Upper lobe of left lung (tissue), 4 donors: Measurements from ENCODE around the gene RD3L.

ENCODE experiments used
- CTCF ChIP-seq, 6 experiments: fragments of 450-650 bp in 4 of 6; fragments of 200-600 bp in 2 of 6; sonication (generic) in 2 of 6; IDR thresholded peaks; one replicate each; pipeline ENCODE4 v1.5.1; 2016 to 2019; ENCODE audit warnings: antibody characterized with exemption in 6 of 6
- POLR2A ChIP-seq, 4 donors: fragments of 450-650 bp; IDR thresholded peaks; one replicate each; pipeline ENCODE4 v1.5.1; 2016 to 2017; ENCODE audit warnings: antibody characterized with exemption in 4 of 4, mild to moderate bottlenecking in 2 of 4
- POLR2AphosphoS5 ChIP-seq, 2 donors: sonication (generic); formaldehyde crosslinking; IDR thresholded peaks; one replicate each; pipeline ENCODE4 v1.5.1; 2017; ENCODE audit warnings: antibody characterized with exemption in 2 of 2

GRCh38 chr14:103915616-103916015, 26.7 kb downstream of the RD3L start:
- TF ChIP-seq POLR2A (IDR thresholded peaks at IDR 0.05) (no peak), CTCF (IDR thresholded peaks at IDR 0.05) (no peak), POLR2AphosphoS5 (IDR thresholded peaks at IDR 0.05) (no peak)
